HG03066 (cell line): ENCODE measurements around the gene NRL.
"Not testable (repeated sequence)": the region's sequence is repeated elsewhere in the genome, so short reads cannot be mapped to it uniquely, and the experiment has no call there.

Experiments used
- ATAC-seq: cut with Tn5 transposase; IDR thresholded peaks from one replicate; pipeline ENCODE4 v1.9.1; 2021; ENCODE audit warnings: low read depth; ENCODE audit not compliant: unreplicated experiment

The NRL gene

DNA sequence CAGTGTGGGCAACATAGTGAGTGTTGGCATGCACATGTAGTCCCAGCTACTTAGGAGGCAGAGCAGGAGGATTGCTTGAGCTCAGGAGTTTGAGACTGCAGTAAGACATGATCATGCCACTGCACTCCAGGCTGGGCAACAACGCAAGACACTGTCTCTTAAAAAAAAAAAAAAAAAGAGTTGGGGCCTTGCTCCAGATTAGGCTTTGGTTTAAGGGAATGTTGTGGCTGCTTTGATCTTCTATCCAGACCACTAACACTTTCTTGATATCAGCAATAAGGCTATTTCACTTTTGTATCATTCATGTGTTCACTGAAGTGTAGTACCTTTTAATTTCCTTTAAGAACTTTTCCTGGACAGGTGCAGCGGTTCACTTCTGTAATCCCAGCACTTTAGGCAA, 12.9 kb upstream of the NRL start:
- ATAC-seq: no peak

DNA sequence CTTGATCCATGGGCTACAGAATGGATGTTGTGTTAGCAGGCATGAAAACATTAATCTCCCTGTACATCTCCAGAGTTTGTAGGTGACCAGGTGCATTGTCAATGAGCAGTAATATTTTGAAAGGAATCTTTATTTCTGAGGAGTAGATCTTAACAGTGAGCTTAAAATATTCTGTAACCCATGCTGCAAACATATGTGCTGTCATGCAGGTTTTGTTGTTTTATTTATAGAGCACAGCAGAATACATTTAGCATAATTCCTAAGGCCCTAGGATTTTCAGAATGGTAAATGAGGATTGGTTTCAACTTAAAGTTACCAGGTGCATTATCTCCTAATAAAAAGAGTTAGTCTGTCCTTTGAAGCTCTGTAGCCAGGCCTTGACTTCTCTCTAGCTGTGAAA, 12.2 kb upstream of the NRL start:
- no peak for ATAC-seq

DNA sequence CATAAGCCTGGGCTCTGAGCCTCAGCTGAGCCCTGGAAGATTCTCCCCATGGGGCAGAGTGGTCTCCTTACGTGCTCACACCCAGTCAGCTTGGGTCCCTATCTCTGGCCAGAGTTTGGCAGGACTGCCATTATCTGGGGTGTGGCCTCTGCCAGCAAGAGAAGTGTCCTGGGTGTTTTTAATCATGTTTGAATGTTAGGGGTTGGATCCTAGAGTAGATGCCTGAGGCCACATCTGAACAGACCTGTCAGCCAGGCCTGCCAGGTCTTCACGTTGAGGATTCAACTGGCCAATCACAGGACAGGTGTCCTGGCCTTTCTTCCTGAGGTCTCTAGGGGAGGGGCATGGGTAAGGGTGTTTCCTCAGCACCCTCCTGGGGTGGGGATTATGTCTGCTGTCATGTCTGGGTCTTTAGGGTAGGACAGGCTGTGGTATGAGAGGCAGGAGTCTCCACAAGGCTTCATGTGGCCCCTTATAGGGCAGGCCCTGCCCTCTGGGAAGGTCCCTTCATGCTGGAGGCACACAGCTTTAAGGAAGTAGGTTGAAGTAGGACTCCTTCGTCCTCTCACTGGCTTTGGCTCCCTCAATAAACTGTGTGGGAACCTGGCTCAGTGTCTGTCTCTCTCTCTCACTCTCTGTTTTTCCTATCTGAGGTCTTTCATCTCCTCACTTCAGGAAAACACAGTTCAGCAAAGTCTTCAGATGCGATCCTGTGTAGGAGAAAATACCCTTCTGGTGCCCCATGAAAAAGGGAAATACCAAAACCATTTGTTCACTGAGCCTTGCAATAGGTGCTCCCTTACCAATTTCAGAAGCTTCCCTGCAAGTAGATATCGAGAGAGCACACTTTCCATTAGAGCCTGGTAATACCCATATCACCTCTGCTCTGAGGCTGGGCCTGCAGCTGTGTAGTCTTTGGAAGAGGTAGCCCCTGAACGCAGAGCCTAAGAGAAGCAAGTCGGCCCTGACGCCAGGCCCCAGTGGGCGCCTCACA, 9.0 kb upstream of the NRL start:
- no peak for ATAC-seq

DNA sequence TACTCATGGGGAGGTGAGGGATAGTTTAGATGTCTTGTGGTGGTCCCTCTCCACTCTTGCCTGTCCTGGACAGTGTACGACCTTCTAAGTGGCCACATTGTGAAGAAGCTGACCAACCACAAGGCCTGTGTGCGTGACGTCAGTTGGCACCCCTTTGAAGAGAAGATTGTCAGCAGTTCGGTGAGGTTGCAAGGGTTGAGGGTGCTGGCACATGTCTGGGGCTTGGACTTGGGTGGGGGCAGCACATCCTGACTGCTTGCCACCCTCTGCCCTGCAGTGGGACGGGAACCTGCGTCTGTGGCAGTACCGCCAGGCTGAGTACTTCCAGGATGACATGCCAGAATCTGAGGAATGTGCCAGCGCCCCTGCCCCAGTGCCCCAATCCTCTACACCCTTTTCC, 8.1 kb upstream of the NRL start:
- no peak for ATAC-seq

DNA sequence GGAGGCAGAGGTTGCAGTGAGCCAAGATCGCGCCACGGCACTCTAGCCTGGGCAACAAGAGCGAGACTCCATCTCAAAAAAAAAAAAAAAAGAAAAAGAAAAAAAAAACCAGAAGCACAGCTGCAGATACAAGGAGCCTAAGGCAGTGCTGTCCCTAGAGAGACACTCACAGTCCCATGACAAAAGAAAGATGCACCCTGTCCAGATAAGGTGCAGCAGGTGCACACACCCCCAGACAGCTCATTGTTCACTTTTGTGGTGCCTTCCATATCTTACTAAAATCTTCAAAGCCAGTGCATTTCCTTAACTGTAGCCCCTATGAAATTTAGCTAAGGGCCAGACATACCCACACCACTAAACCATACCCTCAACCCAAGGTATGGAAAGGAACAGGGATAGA, 7.7 kb upstream of the NRL start:
- ATAC-seq: no peak

DNA sequence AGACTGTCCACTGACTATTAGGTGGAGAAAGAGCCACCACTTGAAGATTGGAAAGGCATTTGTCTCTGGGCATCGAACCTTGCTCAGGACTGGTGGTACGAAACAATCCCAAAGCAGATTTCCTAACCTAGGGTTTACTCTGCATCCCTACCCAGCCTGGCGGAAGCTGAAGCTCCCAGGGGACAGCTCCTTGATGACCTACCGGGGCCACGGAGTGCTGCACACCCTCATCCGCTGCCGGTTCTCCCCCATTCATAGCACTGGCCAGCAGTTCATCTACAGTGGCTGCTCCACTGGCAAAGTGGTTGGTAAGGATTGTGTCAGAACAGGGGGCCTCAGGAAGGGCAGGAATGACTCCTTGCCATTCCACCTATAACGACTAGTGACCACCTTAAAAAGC, 6.5 kb upstream of the NRL start:
- ATAC-seq: no peak

DNA sequence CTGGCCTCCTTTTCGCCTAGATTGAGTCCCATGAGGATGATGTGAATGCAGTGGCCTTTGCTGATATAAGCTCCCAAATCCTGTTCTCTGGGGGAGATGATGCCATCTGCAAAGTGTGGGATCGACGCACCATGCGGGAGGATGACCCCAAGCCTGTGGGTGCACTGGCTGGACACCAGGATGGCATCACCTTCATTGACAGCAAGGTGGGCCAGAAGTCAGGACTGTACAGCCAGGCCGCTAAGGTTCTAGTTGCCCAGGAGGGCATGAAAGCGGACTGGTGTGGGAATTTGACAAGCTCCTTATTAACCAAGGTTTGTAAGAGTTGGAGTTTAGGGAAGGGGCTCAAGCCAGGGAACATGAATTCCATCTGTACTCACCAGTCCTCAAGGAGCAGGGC, 4.9 kb upstream of the NRL start:
- no peak for ATAC-seq

DNA sequence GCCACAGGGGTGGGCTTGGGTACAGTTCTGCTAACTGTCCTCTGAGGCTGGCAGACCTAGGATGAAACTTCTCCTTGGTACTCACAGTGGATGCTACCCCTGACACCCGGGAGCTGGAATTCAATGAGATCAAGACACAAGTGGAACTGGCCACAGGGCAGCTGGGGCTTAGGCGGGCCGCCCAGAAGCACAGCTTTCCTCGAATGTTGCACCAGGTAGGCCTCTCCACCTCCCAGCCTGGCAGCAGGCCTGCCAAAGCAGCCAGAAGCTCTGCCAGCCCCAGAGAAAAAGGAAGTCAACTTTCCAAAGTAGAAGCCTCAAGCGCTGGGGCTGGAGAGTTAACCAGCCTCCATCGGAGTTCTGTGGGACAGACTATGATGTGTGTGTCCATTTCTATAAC, 2.4 kb upstream of the NRL start:
- no peak for ATAC-seq

DNA sequence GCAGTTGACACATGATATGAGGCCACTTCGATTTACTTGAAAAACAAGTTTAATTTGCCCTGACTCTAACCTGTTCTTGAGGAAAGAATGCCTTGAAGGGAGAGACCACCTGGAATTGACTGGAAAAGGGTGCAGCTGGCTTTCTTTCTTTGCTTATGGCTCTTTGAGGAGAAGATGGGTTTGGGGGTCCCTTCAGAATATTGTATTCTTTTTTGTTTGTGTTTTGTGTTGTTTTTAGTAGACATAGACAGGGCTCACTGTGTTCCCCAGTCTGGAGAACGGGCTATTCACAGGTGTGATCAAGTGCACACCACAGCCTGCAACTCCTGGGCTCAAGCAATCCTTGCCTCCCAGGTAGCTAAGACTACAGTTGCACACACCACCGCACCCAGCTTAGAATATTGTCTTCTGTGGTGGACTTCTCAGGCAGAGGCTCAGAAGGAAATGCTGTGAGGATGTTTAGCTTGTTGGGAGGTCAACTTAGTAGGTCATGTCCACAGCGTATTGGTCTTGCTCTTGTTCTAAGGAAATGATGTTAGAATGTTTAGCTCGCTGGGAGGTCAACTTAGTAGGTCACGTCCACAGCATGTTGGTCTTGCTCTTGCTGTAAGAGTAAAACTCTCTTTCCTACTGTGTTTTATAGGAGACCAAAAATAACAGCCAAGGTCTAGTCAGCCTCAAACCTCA, 1.5 kb upstream of the NRL start:
- ATAC-seq: no peak

DNA sequence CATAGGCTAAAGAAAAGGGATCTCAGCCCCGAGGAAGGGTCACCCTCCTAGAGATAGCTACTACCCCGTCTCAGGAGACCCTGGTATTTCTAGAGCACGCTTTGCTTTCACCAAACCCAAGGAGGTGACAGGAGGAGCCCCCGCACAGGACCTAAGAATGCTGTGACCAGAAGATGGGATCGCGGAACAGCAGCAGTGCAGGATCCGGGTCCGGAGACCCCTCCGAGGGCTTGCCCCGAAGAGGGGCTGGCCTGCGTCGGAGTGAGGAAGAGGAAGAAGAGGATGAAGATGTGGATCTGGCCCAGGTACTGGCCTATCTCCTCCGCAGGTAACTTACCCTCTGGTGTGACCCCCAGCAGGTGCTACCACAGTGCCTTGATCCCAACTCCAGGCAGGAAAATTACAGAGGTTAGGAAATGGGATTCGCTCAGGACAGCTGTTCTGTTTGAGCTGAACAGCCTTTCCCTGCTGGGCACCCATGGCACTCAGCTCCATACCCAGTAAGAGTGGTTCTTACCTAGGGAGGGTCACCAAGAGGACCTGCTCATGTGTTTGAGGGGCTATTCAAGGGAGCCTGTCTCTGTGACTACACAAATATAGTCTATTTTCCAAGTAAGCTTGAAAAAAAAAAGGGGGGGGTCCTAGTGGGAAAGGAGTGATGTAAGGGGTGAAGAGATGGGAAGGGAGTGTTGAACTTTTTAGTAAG, 826 bp upstream of the NRL start:
- ATAC-seq: no peak

DNA sequence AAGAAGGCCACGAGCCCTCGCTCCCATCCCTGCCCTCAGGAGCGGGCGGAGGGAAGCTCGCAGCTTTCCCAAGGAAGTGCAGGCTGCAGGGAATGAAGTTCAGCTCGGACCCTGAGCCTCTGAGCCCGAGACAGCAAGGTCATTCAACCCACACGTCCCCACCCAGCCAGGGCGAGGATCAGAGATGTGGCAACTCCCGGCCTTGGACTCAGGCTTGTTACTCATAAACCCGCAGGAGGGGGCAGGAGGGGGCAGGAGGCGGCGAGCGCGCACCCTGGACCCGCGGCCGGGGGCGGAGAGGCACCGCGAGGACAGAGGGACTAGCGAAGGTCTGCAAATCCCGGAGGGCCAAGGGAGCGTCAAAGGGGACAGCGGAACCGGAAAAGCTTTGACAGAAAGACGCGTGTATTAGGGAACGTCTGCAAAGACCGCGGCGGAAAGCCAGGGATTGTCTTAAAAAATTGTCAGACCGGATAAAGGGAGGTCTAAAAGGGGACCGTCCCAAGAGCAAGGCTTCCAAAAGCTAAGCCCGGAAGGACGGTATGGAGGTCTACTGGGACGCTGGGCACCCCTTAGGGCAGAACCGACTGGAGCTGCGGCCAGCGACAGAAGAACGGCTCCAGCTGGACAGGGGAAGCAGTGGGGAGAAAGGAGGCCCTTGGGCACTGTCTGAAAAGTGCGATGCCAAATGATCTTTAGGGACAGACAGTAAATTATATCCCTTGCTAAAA, 783 bp downstream of the NRL start:
- ATAC-seq: peak; percentile 34

DNA sequence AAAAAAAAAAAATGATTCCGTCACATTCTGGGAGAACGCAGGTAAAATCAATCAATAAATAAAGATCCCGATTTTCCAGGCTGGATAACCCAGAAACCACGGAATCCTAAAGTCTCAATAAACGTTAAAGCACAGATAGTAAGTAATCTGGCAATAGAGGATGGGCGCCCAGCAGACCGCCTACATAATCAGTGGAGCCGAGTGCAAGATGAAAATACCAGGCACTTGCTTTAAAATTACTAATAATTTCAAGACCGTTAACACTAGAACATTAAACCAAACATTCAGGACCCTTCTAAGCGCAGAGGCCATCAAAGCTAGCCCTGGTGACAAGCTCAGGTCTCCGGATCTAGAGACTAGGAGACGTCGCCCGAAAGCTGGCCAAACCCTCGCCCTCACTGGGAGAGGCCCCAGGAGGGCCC, 1.4 kb downstream of the NRL start:
- ATAC-seq: no peak

DNA sequence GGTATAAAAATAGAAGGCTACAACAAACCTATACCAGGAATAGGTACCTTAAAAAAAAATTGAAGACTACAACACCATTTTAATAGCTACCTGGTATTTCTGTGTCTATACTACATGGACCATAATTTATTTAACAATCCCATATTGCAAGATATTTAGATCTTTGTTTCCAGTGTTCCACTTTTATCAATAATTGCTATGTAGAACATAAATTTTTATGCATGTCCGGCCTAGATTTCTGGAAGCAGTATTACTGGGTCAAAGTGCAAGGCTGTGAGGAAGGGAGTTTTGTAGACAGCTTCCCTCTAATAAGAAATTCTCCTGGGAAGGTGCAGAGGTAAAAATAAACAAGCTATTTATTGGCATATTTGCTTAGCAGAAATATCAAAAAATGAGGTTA, 4.2 kb downstream of the NRL start:
- ATAC-seq: no peak

DNA sequence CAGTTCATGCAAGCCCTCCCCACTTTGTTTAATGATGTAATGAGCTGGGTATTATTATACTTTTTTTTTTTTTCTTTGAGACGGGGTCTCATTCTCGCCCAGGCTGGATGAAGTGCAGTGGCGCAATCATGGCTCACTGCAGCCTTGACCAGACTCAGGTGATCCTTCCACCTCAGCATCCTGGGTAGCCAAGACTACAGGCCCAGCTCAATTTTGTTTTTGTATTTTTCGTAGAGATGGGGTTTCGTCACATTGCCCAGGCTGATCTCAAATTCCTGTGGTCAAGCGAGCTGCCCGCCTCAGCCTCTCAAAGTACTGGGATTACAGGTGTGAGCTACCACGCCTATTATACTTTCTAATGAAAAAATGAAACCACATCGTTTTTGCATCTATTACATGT, 4.7 kb downstream of the NRL start:
- no peak for ATAC-seq

DNA sequence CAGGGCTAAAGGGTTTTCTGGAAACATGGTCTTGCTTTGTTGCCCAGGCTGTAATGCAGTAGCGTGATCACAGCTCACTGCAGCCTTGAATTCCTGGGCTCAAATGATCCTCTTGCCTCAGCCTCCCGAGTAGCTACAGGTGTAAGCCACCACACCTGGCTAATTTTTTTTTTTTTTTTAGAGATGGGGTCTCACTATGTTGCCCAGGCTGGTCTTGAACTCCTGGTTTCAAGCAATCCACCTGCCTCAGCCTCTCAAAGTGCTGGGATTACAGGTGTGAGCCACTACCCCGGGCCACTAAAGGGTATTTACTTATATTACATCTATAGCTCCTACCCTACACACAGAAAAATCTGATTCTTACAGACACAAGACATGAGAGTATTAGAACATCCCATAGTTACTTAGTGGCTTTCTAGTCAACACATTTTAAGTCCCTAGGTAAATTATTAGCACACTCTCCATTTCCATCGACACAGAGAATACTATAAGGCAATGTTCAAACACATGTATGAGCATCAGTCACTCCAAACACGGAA, 6.3 kb downstream of the NRL start:
- ATAC-seq: no peak

DNA sequence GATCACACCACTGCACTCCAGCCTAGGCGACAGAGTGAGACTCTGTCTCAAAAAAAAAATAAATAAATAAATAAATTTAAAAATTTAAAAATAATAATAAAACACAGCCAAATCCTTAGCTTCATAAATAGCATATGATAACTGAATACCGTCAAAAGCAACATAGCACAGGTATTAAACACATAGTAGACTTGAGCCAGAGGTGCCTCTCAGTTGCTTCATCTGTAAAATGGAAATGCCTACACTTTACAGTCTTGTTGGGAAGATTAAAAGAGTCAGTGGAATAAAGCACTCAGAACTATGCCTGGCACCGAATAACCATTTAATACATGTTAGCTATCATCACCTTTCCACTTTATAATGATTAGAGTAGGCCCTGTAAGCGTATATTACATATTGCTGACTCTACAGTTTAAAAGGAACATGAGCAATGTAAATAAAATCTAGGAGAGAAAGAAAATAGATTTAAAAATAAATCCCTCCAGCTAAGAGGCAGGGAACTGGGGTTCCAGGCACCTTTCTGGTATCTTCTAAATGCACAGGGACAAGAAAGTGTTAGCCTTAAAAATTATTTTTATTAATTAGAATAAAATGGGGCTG, 8.0 kb downstream of the NRL start:
- ATAC-seq: no peak

DNA sequence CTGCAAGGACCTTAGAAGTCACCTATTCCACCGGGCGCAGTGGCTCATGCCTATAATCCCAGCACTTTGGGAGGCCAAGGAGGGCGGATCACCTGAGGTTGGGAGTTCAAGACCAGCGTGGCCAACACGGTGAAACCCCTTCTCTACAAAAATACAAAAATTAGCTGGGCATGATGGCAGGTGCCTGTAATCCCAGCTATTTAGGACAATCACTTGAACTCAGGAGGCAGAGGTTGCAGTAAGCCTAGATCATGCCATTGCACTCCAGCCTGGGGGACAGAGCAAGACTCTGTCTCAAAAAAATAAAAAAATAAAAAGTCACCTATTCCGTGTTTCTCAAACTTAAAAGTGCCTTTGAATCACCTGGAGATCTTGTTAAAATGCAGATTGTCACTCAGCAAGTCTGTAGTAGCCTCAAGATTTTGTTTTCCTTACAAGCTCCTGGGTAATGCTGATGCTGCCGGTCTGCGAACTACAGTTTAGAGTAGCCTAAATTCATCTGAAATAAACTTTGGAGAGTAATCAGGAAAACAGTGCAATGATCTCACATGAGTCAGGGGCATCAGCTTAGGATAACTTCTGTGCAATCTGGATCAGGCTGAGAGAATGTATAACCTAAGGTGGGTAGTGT, 9.0 kb downstream of the NRL start:
- ATAC-seq: not testable (repeated sequence)

DNA sequence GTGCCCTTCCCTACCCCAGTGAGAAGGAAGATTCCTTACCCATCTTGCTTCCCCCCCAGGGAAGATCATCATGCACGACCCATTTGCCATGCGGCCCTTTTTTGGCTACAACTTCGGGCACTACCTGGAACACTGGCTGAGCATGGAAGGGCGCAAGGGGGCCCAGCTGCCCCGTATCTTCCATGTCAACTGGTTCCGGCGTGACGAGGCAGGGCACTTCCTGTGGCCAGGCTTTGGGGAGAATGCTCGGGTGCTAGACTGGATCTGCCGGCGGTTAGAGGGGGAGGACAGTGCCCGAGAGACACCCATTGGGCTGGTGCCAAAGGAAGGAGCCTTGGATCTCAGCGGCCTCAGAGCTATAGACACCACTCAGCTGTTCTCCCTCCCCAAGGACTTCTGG, 11.3 kb downstream of the NRL start:
- no peak for ATAC-seq

DNA sequence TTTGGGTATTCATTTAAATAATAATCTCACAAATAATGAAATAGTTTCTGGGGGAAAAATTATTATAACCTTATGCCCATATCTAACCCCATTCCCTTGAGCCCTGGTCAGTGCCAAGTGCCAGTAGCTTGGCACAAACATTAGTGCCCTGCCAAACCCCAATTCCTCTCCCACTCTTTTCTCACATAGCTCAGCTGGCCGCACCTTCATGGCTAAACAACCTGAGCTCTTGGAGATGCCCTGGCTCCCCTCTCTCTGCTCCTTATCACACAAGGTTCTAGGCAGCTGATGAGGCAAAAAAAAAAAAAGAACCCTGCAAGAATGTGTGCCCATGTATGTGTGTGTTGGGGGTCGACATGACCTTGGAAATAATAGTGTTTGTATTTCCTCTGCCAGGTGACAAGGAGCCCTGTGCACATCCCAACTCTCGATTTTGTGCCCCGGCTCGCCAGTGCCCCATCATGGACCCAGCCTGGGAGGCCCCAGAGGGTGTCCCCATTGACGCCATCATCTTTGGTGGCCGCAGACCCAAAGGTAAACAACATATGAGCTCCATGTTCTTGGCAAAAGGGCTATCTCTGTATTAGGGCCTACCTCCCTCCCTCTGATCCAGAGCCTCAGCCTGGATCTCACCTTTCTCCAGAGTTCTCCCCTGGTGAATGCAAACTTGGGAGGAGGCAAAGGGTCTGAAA, 12.2 kb downstream of the NRL start:
- no peak for ATAC-seq
